SHP77 treated with DMSO at 0.1 percent for 48 hours (cell line): ENCODE results near the gene FAM47B.
A peak's percentile ranks its signal among the peaks of the same experiment; 100 is the strongest.

Experiments
- DNase-seq: peaks from one replicate; lab custom pipeline; 2025; lab: John Stamatoyannopoulos, UW

Gene FAM47B

GRCh38 chrX:34942496-34942895 is at the start of gene FAM47B:
Gene FAM47B, plus strand, starts transcription at chrX:34942796. Its CDS starts 36 bp downstream, at chrX:34942832.
- no peak for DNase-seq

GRCh38 chrX:34893741-34894140 is 48.9 kb upstream of the FAM47B start:
- DNase-seq, result no peak

GRCh38 chrX:34900691-34901090 is 41.9 kb upstream of the FAM47B start:
- DNase-seq, result no peak

GRCh38 chrX:34901761-34902160 is 40.8 kb upstream of the FAM47B start:
- no peak for DNase-seq

- DNase-seq, result no peak
These were observed 39.3 kb upstream of the FAM47B start for GRCh38 chrX:34903316-34903715.

- DNase-seq, result no peak
These were observed 33.4 kb upstream of the FAM47B start for GRCh38 chrX:34909151-34909550.

GRCh38 chrX:34915463-34916225 is 27.0 kb upstream of the FAM47B start:
- no peak for DNase-seq

GRCh38 chrX:34917146-34917545 is 25.4 kb upstream of the FAM47B start:
- no peak for DNase-seq

- no peak for DNase-seq
These were observed 24.4 kb upstream of the FAM47B start for GRCh38 chrX:34918091-34918736.

GRCh38 chrX:34918856-34919255 is 23.7 kb upstream of the FAM47B start:
- peak; percentile 55 for DNase-seq

- no peak for DNase-seq
These were observed 14.7 kb upstream of the FAM47B start for GRCh38 chrX:34927866-34928265.

- DNase-seq, result no peak
These were observed 639 bp downstream of the FAM47B start for GRCh38 chrX:34943235-34943634.

- DNase-seq, result no peak
These were observed 14.3 kb downstream of the FAM47B start for GRCh38 chrX:34956916-34957315.

GRCh38 chrX:34961662-34962061 is 19.1 kb downstream of the FAM47B start:
- no peak for DNase-seq

- no peak for DNase-seq
These were observed 29.6 kb downstream of the FAM47B start for GRCh38 chrX:34972206-34972605.

- DNase-seq, result no peak
These were observed 35.6 kb downstream of the FAM47B start for GRCh38 chrX:34978171-34978570.

- DNase-seq, result no peak
These were observed 45.0 kb downstream of the FAM47B start for GRCh38 chrX:34987646-34988045.
